Adrenal gland (tissue), 12 donors: Measurements from ENCODE around the gene CDH15. TPM values are rescaled to one million over a fixed set of nuclear protein-coding genes. Genes with fewer than 3 reads are reported as not detected.

ENCODE experiments used
- DNase-seq, 7 donors: peaks; one replicate each; pipeline ENCODE4 v3.0.0-alpha.2; 2019 to 2020
- H3K27ac ChIP-seq, 5 donors: fragments of 200-600 bp; sonication (generic) in 4 of 5; 1 replicate in 3 of 5; 2 replicates in 2 of 5; pipeline versions ENCODE4 v1.5.1 to v1.8.0; 2016 to 2020; ENCODE audit warnings: mild to moderate bottlenecking in 1 of 5
- H3K27me3 ChIP-seq: fragments of 200-600 bp; 2 replicates; pipeline ENCODE4 v1.8.0; 2021
- H3K36me3 ChIP-seq, 2 donors: fragments of 200-600 bp; replicated peaks in 1 of 2; 1 replicate in 1 of 2; 2 replicates in 1 of 2; pipeline versions ENCODE4 v1.5.1 to v1.8.0; 2018 to 2022
- H3K4me1 ChIP-seq, 2 donors: fragments of 200-600 bp; replicated peaks in 1 of 2; 1 replicate in 1 of 2; 2 replicates in 1 of 2; pipeline versions ENCODE4 v1.5.1 to v1.8.0; 2018 to 2021
- H3K4me3 ChIP-seq, 4 donors: fragments of 200-600 bp; sonication (generic) in 3 of 4; one replicate each; pipeline ENCODE4 v1.5.1; 2016 to 2018
- H3K9me3 ChIP-seq, 3 donors: fragments of 200-600 bp; sonication (generic) in 1 of 3; replicated peaks in 1 of 3; 1 replicate in 2 of 3; 2 replicates in 1 of 3; pipeline versions ENCODE4 v1.5.1 to v1.8.0; 2016 to 2021
- CTCF ChIP-seq, 6 experiments: fragments of 450-650 bp in 4 of 6; fragments of 200-600 bp in 2 of 6; sonication (generic) in 1 of 6; IDR thresholded peaks; 1 replicate in 5 of 6; 2 replicates in 1 of 6; pipeline versions ENCODE4 v1.5.1 to v1.8.0; 2016 to 2021; ENCODE audit warnings: antibody characterized with exemption in 6 of 6, mild to moderate bottlenecking in 2 of 6, moderate library complexity in 1 of 6
- POLR2A ChIP-seq, 2 donors: fragments of 450-650 bp; IDR thresholded peaks; one replicate each; pipeline ENCODE4 v1.6.1; 2017; ENCODE audit warnings: antibody characterized with exemption in 2 of 2, mild to moderate bottlenecking in 2 of 2, moderate library complexity in 1 of 2
- WGBS, 4 donors: extraction: QIAGEN DNeasy Blood & Tissue Kit in 2 of 4; methylation state at CpG; one replicate each; pipeline versions ENCODE4 v1.1.5 to v1.1.7; 2013 to 2017; 5-methylcytosine and 5-hydroxymethylcytosine counted together
- intact Hi-C, 2 donors: fragments of 100-400 bp; cut with DNase I; formaldehyde crosslinking; loops; one replicate each; pipeline versions ENCODE4 v1.14.1 to v1.15.0; 2022 to 2023
- polyA plus RNA-seq, 3 donors: library from polyadenylated mRNA; stranded (reverse); fragments of 200-250 nt in 2 of 3; fragments of 350-450 nt in 1 of 3; fragmentation: Illumina TruSeq in 1 of 3; extraction: RNeasy Lipid Tissue Mini Kit (QIAGEN cat#74804) in 1 of 3; gene quantifications; one replicate each; pipeline ENCODE4 v1.2.3, GENCODE V29; 2013 to 2014
- total RNA-seq, 9 donors: library from RNA; depleted of rRNA in 4 of 9; stranded (reverse); fragments of >200 nt in 4 of 9; fragments of 120-200 nt in 1 of 9; fragmentation: NEBNext Ultra II Directional in 1 of 9; extraction: Animal tissue kit (Norgen Biotek cat#: 25700) in 1 of 9; gene quantifications; one replicate each; pipeline versions ENCODE4 v1.1.0 to v1.2.4, GENCODE V29; 2013 to 2023
- donor health status: healthy with polysubstance abuse.
- donor health status: Bipolar disorder and iron deficiency.
- donor health status: DM: yes; HTN: yes; CAD: no.
- donor health status: DM: no; HTN: no; CAD: no.
- donor health status: DM: no; HTN: no; CAD: no.
- donor health status: DM: yes; HTN: yes; CAD: no.

Gene CDH15
- total and polyA plus RNA-seq, 12 donors, result 0.05 to 0.32 (median 0.17) TPM; not detected in 1

GRCh38 chr16:89195521-89196171 is 24.1 kb downstream of the CDH15 start:
- no peak for TF ChIP-seq CTCF (IDR thresholded peaks at IDR 0.05)
- no peak for TF ChIP-seq POLR2A (IDR thresholded peaks at IDR 0.05)
- intact Hi-C loops, result no loop called here
- 81 to 95% (median 90%) methylated on average over 11 to 21 of the region's 21 CpGs for WGBS, 4 donors
- Histone ChIP-seq H3K4me1 (peaks cover 8 to 9% of the 10 kb centered on the region in 2 donors), H3K36me3 (no peaks in the 10 kb centered on the region), H3K4me3 (no peak overlapping the region), H3K27ac (no peak overlapping the region), H3K27me3 (peaks cover 20% of the 10 kb centered on the region), H3K9me3 (no peaks in the 10 kb centered on the region)
- no peak for DNase-seq

GRCh38 chr16:89197033-89197632 is 25.6 kb downstream of the CDH15 start:
- peaks cover 27% of the 10 kb centered on the region for H3K27me3 ChIP-seq
- H3K4me3 ChIP-seq, result no peak overlapping the region
- no peaks in the 10 kb centered on the region for H3K9me3 ChIP-seq
- no peaks in the 10 kb centered on the region for H3K36me3 ChIP-seq
- no peak for TF ChIP-seq POLR2A (IDR thresholded peaks at IDR 0.05)
- TF ChIP-seq CTCF (IDR thresholded peaks at IDR 0.05), result no peak
- no peak for DNase-seq
- peaks cover 2 to 9% of the 10 kb centered on the region in 2 donors for H3K4me1 ChIP-seq
- no peak overlapping the region for H3K27ac ChIP-seq
- intact Hi-C loops, result no loop called here
- 80 to 91% (median 87%) methylated on average over 7 to 13 of the region's 13 CpGs for WGBS, 4 donors

GRCh38 chr16:89197633-89198416 is 26.3 kb downstream of the CDH15 start:
- H3K4me1 ChIP-seq, result peaks cover 0 to 8% of the 10 kb centered on the region in 2 donors
- H3K27ac ChIP-seq, result no peak overlapping the region
- H3K36me3 ChIP-seq, result no peaks in the 10 kb centered on the region
- no peak overlapping the region for H3K4me3 ChIP-seq
- WGBS, 4 donors, result 82 to 89% (median 82%) methylated on average over 10 to 26 of the region's 26 CpGs
- peaks cover 29% of the 10 kb centered on the region for H3K27me3 ChIP-seq
- TF ChIP-seq POLR2A (IDR thresholded peaks at IDR 0.05) (no peak), CTCF (IDR thresholded peaks at IDR 0.05) (no peak)
- DNase-seq, result no peak
- H3K9me3 ChIP-seq, result no peaks in the 10 kb centered on the region
- intact Hi-C loops, result no loop called here
